ENCODE measurements around the gene MAP4K2.

- no peak for TF ChIP-seq CTCF (IDR thresholded peaks at IDR 0.05)
- no peak for TF ChIP-seq POLR2A (IDR thresholded peaks at IDR 0.05)
- no peak for TF ChIP-seq POLR2AphosphoS5 (IDR thresholded peaks at IDR 0.05)
Observed at GRCh38 chr11:64736654-64737053, 66.4 kb downstream of the MAP4K2 start.

Measured in suprapubic skin (tissue), 4 donors.